H1 (cell line): Measurements from ENCODE around the gene STX4. TPM values are rescaled to one million over a fixed set of nuclear protein-coding genes. Genes with fewer than 3 reads are reported as not detected.

Source experiments
- BRCA1 ChIP-seq: IDR thresholded peaks from 2 replicates; pipeline ENCODE4 v1.6.1; 2012; ENCODE audit warnings: low read depth, low read length, improper control_type of control experiment
- TAF7 ChIP-seq: optimal IDR thresholded peaks from 2 replicates; pipeline ENCODE3; 2011; ENCODE audit warnings: low read depth, mild to moderate bottlenecking, inconsistent platforms, low read length, moderate library complexity, borderline replicate concordance
- polyA plus RNA-seq, 7 experiments: library from polyadenylated mRNA; depleted of rRNA in 3 of 7; stranded (reverse) in 5 of 7; unstranded in 2 of 7; fragments of >200 nt in 5 of 7; fragments of 200-250 nt in 2 of 7; gene quantifications; 1 replicate in 5 of 7; 2 replicates in 1 of 7; 4 replicates in 1 of 7; pipeline versions ENCODE4 v1.2.1 to v1.2.3, GENCODE V29; 2011 to 2013; ENCODE audit warnings: missing spikeins in 2 of 7, mixed read lengths in 2 of 7
- total RNA-seq: library from RNA; stranded (reverse); fragmentation: NEBNext Ultra II Directional; extraction: Animal tissue kit (Norgen Biotek cat#: 25700); gene quantifications from 2 replicates; pipeline ENCODE4 v1.2.1, GENCODE V29; 2021

The STX4 gene
- total and polyA plus RNA-seq, 2 of the 8 experiments (the other 6 are each of a cell fraction or from before 2014, with no cell fraction given): 25.8 to 32.3 TPM

DNA sequence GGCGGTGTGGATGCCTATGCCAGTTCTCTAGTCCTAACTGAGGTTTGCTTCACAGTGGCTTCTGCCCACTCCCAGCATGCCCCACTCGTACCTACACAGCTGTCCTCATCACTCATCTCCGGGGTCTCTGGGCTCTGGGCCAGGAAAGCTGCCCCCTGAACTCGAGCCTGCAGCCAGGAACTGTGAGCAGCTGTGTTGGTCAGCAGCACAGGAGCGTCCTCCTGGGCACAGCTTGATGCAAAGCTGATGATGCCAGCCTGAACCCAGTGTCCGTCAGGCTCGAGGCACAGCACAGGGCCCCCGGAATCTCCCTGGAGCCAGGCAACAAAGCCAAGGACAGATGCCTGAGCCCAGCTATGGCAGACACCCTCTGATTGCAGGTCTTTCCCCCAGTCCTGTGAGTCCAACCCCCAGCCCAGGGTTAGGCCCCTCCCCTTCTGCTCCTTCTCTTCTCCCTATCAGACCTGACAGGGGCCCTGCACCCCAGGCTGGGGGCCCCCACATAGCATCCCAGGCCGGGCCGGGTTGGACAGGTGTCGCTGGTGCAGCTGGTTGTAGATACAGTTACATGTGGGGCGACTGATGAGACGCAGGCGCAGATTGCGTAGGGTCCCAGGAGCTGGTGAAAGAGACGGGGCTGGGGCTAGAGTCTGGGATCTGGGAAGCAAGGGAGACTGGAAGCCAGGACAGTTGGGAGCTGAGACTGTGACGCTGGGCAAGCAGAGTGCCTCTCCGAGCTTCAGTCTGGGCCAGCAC is 52.7 kb downstream of the STX4 start (continued):
- TF ChIP-seq BRCA1: no peak
- TF ChIP-seq TAF7: no peak
